Neural crest cell (in vitro differentiated cells): Measurements from ENCODE around the gene RBL1. TPM values are rescaled to one million over a fixed set of nuclear protein-coding genes. Genes with fewer than 3 reads are reported as not detected.

Experiments used
- DNase-seq: peaks from one replicate; pipeline ENCODE4 v3.0.0; 2021; ENCODE audit warnings: low read depth, mixed read lengths, low spot score
- H3K27ac Mint-ChIP-seq: one replicate; pipeline ENCODE4 v1.8.0; 2021; ENCODE audit warnings: mild to moderate bottlenecking, mixed read lengths; ENCODE audit not compliant: unreplicated experiment
- H3K27me3 Mint-ChIP-seq: 2 replicates; pipeline ENCODE4 v1.8.0; 2021; ENCODE audit warnings: low read depth, mild to moderate bottlenecking, mixed read lengths
- H3K36me3 Mint-ChIP-seq: 2 replicates; pipeline ENCODE4 v1.8.0; 2021; ENCODE audit warnings: low read depth, mild to moderate bottlenecking, mixed read lengths
- H3K4me1 Mint-ChIP-seq: 2 replicates; pipeline ENCODE4 v1.8.0; 2021; ENCODE audit warnings: mixed read lengths
- H3K4me3 Mint-ChIP-seq: one replicate; pipeline ENCODE4 v1.8.0; 2021; ENCODE audit warnings: mild to moderate bottlenecking, mixed read lengths
- H3K9me3 Mint-ChIP-seq: 2 replicates; pipeline ENCODE4 v1.8.0; 2021; ENCODE audit warnings: mixed read lengths
- CTCF ChIP-seq: fragments of 200-600 bp; sonication (generic); conservative IDR thresholded peaks from 2 replicates; pipeline ENCODE4 v1.5.0; 2021; ENCODE audit warnings: antibody characterized with exemption, mild to moderate bottlenecking
- total RNA-seq: library from RNA; stranded (reverse); gene quantifications from 2 replicates; pipeline ENCODE4 v1.2.1, GENCODE V29; 2021

Gene RBL1
- total RNA-seq, 1 donor from 2014 or later: 25.6 TPM

DNA sequence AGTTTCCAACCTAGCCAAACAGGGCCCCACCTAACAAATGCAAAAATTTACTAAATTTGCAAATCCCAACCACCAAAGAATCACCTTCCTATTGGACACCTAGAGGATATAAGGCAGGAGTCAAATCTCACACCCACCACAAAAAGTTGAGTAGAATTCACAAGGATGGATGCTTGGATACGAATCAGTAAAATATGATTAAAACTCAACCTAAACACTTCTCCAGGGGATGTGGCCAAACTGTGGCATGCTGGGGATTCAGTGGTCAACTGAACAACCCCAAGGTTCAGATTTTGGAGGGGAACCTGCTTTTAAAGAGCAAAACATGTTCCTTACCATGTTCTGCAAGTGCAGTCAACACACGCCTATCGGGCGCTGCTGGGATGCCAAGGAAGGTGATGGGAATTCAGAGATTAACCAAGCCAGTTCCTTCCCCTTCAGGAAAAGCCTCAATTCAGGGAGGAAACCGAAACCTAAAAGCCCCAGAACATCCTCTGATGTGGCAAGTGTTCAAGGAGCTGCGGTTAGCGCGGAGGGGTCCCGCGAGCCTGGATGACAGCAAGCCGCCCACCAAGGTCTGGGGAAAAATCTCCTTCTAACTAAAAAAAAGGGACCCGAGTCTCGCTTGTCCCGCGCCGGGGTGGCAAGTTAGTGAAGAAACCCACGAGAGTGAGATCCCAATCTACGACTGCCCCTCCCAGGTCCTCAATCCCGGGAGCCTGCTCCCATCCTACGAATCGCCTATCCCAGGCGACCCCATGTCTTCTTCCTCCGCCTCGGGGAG, 145.2 kb downstream of the RBL1 start:
- Mint-ChIP-seq H3K36me3 (no peaks in the 10 kb centered on the region), H3K9me3 (no peaks in the 10 kb centered on the region), H3K4me3 (peak overlapping the region; percentile 98), H3K27ac (no peak overlapping the region), H3K27me3 (peaks cover 22% of the 10 kb centered on the region), H3K4me1 (peaks cover 22% of the 10 kb centered on the region)
- no peak for TF ChIP-seq CTCF
- DNase-seq: peak; percentile 14

Other genes starting within 250 kb of the RBL1 start
- gene TLDC2, start 219.9 kb downstream of the RBL1 start, total RNA-seq: not detected in 2 replicates
- 13.0 and 13.8 TPM in 2 replicates for gene SAMHD1, start 144.3 kb downstream of the RBL1 start, total RNA-seq
- gene RPN2, start 83.3 kb upstream of the RBL1 start, total RNA-seq: 196 and 203 TPM in 2 replicates
- 7.3 and 7.6 TPM in 2 replicates for gene MROH8, start 83.6 kb upstream of the RBL1 start, total RNA-seq
- not detected in 2 replicates for gene GHRH, start 165.8 kb upstream of the RBL1 start, total RNA-seq
- gene MANBAL, start 193.7 kb upstream of the RBL1 start, total RNA-seq: 44.8 and 50.8 TPM in 2 replicates